Breast epithelium (tissue), 3 donors: ENCODE data around the gene TNS3.

ENCODE experiments used
- POLR2AphosphoS5 ChIP-seq, 3 donors: sonication (generic); formaldehyde crosslinking; IDR thresholded peaks; one replicate each; pipeline ENCODE4 v1.6.1; 2017; ENCODE audit warnings: antibody characterized with exemption in 3 of 3
- TF ChIP-seq, protein P1 (sequence below), 3 donors: fragments of 450-650 bp; IDR thresholded peaks; one replicate each; pipeline ENCODE4 v1.5.1; 2016 to 2017; ENCODE audit warnings: antibody characterized with exemption in 3 of 3, mild to moderate bottlenecking in 3 of 3, moderate library complexity in 3 of 3

DNA sequence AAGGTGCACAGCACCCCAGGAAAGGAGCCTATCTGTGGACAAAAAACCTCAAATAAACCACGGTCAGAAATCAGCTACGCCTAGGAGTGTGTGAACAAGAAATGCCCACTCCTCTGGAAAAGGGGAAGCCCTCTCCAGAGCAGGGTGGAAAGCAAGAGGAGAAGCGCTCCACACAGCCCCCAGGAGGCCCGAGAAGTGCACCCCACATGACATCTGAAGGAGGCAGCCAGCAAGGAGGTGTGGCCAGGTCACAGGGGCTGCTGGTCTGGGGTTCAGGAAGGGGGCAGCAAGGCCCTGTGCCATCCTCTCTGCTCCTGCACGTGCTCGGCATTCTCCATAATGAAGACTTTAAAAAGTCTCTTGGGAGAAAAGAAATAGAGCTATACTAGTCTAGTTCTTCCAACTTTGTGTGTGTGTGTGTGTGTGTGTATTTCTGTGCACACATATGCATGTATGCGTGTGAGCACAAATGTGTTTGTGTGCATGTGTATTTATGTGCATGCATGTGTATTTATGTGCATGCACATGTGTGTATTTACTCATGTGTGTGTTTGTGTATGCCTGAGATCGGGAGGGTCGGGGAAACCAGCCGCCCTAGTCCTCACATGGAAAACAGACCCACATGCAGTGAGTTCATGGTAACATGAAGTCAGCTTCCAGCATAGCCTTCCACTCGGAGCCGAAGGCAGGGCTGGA, 76.5 kb downstream of the TNS3 start:
- TF ChIP-seq, protein P1, sequence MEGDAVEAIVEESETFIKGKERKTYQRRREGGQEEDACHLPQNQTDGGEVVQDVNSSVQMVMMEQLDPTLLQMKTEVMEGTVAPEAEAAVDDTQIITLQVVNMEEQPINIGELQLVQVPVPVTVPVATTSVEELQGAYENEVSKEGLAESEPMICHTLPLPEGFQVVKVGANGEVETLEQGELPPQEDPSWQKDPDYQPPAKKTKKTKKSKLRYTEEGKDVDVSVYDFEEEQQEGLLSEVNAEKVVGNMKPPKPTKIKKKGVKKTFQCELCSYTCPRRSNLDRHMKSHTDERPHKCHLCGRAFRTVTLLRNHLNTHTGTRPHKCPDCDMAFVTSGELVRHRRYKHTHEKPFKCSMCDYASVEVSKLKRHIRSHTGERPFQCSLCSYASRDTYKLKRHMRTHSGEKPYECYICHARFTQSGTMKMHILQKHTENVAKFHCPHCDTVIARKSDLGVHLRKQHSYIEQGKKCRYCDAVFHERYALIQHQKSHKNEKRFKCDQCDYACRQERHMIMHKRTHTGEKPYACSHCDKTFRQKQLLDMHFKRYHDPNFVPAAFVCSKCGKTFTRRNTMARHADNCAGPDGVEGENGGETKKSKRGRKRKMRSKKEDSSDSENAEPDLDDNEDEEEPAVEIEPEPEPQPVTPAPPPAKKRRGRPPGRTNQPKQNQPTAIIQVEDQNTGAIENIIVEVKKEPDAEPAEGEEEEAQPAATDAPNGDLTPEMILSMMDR (IDR thresholded peaks at IDR 0.05): no peak
- no peak for TF ChIP-seq POLR2AphosphoS5 (IDR thresholded peaks at IDR 0.05)
